GM21390 (cell line): ENCODE results near the gene RASA4B.
"Not testable (repeated sequence)": the region's sequence is repeated elsewhere in the genome, so short reads cannot be mapped to it uniquely, and the experiment has no call there.

Experiments used
- ATAC-seq: cut with Tn5 transposase; IDR thresholded peaks from one replicate; pipeline ENCODE4 v1.9.1; 2021; ENCODE audit not compliant: unreplicated experiment

The RASA4B gene

DNA sequence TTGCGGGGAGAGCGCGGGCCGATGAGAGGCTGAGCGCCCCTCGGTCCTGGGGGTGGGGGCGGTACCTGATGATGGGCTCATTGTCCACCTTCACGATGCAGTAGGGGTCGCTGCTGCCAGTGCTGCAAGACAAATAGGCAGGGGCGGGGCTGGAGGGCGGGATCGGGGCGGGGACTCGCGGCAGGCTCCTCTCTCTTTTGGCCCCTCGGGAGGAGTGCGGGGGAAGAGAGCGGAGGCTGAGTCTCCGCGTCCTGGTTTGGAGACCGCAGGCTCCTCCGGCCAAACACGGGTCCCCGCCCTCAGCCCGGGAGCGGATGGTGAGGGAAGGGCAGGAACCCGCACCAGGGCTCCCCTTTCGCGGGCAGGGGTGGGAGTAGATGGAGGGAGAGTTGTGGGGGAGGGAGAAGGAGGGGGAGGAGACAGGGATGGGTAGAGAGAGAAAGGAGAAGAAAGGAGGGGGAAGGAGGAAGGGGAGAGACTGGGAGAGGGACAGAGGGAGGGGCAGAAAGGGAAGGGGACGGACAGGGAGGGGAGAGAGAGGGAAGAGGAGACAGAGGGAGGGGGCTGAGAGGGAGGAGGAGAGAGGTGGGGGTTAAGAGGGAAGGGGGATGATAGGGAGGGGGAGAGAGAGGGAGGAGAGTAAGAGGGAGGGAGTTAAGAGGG lies 5.6 kb downstream of the RASA4B start:
- ATAC-seq, result peak; percentile 39

DNA sequence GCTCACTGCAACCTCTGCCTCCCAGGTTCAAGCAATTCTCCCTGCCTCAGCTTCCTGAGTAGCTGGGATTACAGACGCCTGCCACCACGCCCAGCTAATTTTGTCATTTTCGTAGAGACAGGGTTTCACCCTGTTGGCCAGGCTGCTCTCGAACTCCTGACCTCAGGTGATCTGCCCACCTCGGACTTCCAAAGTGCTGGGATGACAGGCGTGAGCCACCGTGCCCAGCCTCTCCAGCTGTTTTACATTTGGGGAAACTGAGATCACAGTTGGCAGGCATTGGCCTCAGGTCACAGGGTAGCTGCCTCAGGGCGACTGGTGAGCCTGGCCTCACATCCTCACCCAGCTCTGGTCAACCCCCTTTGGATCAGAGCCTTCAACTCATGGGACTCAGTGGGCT lies 7.0 kb downstream of the RASA4B start:
- ATAC-seq, result not testable (repeated sequence)

DNA sequence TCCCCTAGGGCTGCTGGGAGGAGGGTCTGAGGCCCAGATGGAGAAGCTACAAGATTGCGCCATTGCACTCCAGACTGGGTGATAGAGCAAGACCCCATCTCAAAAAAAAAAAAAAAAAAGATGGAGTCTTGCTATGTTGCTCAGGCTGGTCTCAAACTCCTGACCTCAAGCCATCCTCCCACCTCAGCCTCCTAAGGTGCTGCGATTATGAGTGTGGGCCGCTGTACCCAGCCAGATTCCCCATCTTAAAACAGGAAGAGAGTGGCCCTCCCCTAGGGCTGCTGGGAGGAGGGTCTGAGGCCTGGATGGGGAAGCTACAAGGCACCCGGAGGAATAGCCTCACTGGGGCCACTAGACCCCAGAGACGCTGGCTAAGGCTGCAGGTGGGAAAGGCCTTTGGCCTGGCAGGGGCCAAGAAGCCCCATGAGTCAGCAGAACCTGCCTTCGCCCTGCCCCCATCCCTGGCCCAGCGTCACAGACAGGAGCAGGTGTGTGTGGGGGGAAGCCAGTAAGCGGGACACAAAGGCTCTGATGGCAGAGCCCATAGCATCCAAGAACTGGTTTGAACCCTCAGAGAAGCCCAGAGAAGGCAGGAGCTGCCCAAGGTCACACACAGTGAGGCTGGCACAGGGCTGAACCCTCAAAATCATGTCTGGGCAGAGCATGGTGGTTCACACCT lies 10.0 kb downstream of the RASA4B start:
- ATAC-seq, result not testable (repeated sequence)

DNA sequence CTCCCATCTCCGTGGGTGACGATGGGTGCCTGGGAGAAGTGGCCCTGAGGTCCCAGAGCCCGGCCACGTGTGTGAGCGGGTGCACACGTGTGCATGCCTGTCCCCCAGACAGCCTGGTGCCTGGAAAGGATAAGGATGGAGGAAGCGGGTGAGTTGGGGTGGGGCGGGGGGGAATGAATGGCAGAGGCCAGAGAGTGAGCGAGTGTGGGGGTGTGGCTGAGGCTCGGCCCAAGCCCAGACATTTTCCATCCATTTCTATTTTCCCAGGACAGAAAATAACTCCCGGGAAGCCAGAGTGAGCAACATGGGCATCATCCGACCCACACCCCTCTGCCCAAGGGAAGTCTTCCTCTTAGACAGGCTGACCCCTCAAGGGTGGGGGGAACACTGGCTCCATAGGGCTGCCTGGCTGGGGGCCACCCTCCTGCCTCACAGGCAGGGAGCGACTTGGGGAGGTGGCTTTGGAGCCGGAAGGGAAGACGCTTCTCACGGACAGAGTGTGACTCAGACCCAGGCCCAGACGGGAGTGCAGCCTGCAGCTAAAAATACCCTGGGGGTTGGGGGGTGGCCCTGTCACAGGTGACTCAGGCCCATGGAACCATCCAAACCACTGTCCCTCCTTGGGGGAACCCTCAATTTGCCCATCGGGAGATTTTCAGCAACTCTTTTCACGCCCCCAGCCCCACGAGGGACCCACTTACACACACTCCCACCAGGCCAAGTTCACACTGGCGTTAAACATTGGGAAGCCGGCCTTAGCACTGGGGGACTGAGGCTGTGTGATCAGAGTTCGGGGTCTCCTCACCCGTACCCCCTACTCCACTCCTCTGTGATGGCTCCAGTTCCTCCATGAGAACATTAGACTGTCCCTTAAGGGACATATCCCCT lies 12.0 kb downstream of the RASA4B start:
- not testable (repeated sequence) for ATAC-seq

DNA sequence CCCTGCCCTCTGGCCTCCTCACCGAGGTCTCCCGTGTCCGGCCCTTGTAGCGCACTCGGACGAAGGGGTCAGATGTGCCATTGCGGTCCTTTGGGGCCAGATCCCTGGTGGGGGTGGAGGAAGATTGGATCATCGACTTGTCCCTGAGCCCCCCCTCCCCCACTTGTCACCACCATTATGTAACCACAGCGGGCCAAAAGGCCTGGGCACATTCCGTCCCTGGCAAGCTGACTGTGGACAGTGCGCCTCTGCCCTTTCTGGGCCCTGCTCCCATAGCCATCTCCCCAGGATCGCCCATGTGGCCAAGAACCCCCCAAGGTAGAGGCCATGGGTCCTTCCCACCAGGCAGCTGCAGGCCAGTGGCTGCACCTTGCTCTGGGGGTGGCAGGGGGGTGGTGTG lies 14.4 kb downstream of the RASA4B start:
- ATAC-seq, result not testable (repeated sequence)

DNA sequence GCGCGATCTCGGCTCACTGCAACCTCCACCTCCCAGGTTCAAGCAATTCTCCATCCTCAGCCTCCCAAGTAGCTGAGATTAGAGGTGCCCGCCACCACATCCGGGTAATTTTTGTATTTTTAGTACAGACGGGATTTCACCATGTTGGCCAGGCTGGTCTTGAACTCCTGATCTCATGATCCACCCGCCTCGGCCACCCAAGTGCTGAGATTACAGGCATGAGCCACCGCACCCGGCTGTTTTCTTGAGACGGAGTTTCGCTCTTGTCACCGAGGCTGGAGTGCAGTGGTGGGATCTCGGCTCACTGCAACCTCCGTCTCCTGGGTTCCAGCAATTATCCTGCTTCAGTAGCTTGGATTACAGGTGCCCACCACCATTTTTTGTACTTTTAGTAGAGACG lies 19.3 kb downstream of the RASA4B start:
- ATAC-seq, result not testable (repeated sequence)

DNA sequence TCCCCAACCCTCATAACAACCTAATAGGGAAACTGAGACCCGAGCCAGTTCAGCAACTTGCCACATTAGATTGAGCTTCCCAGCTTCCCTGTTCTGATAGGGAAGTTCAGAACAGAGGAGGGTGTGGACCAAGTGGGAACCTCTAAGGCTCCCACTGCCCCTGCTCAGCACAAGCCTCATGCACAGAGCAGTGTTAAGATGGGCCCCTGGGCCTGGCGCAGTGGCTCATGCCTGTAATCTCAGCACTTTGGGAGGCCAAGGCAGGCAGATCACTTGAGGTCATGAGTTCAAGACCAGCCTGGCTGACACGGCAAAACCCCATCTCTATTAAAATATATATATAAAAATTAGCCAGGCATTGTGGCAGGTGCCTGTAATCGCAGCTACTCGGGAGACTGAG lies 20.3 kb downstream of the RASA4B start:
- ATAC-seq, result not testable (repeated sequence)

DNA sequence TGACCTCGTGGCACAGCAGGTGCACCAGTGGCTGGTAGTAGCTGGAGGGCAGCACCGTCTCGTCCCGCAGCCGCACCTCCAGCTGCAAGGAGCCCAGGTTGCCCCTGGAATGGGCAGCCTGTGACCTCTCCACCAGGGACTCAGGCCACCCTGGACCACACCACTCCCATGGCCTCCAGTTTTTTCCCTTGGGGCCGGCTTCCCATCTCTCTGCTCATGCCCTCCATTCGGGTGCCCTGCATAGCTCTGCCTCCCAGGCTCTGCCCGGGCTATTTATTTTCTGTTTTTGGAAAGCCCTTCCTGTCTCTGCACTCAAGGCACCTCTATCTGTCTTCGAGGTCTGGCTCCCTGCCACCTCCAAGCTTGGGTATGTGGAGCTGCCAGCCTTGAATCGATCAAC lies 20.7 kb downstream of the RASA4B start:
- not testable (repeated sequence) for ATAC-seq

DNA sequence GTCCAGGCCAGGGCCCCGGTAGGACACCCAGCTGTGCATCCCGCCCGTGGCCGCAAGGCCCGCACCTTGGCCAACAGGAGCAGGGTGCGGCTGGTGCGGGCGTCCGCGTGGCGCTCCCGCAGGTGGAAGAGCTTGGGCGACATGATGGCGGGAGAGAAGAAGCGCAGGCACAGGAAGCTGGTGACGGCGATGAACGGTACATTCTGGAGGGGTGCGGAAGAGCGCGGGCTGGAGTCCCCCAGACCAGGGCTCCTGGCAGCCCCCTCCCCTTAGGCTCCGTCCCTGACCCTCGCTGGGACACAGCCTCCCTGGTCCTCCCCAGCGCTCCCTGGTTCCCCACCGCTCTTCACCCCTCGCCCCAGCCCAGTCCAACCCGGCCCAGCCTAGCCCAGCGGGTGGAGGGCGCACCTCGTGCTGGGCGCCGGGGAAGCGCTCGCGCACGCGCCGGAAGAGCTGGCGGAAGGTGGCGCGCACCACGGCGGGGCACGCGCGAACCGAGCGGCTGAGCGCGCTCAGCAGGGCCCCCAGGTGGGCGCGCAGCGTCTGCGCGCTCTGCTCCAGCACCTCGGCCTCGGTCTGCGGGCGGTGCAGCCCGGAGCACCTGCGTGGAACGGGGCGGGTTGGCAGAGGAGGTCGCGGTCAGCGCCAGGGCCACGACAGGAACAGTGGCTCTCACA lies 23.0 kb downstream of the RASA4B start:
- peak; percentile 71 for ATAC-seq

DNA sequence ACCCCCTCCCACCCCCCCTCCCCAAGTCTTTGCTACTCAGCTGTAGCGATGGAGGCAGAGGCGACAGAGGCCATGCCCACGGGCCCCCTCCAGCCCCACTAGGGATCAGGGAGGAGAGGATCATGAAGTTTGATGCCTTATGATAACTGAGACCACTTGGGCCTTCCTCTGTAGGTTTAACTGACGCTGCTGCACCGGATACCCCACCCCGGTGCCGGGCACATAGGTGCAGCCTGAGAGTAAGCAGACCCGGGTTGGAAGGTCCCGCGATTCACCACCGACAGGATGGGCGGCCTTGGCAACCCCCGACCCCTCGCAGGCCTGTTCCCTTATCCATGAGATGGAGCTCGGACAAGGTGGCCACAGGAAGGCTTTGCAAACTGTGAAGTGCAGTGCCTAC lies 23.6 kb downstream of the RASA4B start:
- peak; percentile 6 for ATAC-seq

DNA sequence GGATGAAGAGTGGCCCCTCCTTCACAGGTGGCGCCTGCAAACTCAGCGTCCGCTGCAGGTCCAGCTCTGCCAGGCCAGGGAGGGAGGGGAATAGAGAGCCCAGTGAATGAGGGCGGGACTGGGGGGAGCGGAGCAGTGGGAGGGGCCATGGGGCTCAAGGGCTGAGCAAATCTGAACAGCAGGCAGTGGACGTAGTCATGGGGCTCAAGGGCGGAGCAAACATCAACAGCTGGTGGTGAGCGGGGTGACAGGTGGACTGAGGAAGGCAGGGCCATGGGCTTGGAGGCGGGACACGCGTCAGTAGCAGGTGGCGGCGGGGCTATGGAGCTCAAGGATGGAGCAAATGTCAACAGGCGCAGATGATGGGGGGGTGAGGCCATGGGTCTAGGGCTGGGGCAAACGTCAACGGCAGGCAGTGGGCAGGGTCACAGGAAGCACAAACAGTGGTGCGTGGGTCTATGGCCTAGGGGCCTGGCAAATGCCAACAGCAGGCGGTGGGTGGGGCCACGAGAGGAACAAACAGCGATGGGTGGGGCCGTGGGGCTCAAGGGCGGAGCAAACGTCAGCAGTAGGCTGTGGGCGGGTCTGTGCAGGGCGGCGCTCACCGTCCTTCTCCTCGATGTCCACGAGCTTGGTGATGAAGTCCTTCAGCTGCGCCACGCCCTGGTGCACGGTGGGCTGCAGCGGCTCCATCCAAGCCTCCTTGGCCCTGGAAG lies 24.2 kb downstream of the RASA4B start:
- peak; percentile 40 for ATAC-seq

DNA sequence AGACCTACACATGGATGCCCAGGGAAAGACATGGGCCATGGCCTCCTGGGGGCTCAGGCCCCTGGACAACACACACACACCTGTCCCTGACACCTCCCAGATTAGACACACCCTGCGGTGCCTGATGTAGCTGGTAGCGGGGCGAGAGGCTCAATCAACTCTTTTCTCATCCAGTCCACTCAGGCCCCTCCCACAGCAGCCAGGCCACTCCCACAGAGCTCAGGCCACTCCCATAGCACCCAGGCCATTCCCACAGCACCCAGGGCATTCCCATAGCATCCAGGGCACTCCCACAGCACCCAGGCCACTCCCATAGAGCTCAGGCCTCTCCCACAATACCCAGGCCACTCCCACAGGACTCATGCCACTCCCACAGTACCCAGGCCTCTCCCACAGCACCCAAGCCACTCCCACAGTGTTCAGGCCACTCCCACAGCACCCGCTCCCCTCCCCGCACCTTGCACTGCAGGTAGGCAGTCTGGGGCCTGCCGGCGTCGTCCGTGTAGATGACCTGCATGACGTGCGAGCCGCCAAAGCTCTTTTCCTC lies 27.0 kb downstream of the RASA4B start:
- ATAC-seq, result peak; percentile 44

DNA sequence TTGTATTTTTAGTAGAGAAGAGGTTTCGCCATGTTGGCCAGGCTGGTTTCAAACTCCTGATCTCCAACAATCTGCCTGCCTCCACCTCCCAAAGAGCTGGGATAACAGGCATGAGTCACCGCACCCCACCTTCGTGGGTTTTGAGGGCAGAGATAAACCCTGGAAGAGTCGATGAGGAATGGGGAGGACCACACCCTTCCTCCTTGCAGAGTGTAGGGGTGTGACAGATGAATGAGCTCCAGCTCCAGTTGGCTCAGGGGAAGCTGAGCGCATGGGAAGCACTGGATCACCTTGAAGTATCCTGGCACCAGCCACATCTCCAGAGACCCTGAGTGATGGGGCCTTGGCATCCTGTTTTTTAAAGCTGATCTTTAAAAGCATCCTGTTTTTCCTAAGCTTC lies 33.3 kb downstream of the RASA4B start:
- ATAC-seq, result not testable (repeated sequence)

DNA sequence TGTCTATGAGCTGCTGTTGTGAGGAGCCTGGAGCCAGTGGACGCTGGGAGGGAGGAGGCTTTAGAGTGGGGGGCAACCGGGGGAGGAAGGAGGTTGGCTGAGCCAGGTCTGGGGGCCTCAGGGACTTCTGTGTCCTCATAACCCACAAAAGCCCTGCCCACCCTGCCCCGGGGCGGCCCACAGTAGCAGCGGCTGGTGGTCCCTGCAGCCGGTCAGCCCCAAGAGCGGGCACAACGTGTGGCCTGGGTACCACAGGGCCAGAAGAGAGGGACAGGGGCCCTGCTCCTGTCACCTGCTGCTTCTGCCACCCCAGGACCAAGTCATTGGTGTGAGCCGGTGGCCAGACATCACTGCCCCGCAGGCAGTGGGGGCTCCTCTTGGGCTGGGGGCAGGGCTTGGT lies 35.6 kb downstream of the RASA4B start:
- ATAC-seq, result not testable (repeated sequence)

DNA sequence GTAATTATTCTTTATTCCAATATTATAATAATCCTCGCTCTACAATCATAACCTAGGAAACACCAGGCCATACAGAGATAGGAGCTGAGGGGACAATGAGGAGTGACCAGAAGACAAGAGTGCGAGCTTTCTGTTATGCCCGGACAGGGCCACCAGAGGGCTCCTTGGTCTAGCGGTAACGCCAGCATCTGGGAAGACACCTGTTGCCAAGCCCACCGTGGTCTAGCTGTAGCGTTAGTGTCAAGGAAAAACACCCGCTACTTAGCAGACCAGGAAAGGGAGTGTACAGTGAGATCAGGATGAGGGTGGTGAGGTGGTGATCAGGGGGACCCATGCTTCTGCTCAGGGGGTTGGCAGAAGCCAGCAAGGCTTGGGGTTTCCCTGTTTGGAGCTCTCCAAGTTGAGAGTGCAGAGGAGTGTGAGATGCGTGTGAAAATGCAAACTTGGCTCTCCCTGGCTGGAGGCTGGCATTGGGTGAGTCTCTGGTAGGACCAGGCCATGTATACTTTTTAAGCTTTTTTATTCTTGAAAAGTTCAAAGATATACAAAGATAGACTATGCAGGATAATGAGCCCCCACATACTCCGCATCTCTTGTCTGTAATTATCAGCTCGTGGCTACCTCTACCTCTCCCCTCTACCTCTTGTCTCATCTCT lies 37.5 kb downstream of the RASA4B start:
- not testable (repeated sequence) for ATAC-seq

DNA sequence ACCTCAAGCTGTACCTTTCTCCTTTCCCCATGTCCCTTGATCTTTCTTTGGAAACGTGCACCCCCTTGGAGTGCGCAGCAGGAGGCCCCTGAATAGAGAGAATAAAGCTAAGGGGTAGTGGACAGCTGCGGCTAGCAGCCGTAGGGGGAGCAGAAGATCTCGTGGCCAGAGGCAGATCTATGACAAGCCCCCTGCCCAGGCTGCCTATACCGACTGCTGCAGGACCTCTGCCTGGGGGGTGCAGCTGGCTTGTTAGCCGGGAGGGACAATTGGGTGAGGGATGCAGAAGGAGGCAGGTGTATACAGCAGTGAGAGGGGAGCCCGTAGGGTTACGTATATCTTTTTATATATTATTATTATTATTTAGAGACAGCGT lies 38.4 kb downstream of the RASA4B start:
- ATAC-seq, result peak; percentile 32

DNA sequence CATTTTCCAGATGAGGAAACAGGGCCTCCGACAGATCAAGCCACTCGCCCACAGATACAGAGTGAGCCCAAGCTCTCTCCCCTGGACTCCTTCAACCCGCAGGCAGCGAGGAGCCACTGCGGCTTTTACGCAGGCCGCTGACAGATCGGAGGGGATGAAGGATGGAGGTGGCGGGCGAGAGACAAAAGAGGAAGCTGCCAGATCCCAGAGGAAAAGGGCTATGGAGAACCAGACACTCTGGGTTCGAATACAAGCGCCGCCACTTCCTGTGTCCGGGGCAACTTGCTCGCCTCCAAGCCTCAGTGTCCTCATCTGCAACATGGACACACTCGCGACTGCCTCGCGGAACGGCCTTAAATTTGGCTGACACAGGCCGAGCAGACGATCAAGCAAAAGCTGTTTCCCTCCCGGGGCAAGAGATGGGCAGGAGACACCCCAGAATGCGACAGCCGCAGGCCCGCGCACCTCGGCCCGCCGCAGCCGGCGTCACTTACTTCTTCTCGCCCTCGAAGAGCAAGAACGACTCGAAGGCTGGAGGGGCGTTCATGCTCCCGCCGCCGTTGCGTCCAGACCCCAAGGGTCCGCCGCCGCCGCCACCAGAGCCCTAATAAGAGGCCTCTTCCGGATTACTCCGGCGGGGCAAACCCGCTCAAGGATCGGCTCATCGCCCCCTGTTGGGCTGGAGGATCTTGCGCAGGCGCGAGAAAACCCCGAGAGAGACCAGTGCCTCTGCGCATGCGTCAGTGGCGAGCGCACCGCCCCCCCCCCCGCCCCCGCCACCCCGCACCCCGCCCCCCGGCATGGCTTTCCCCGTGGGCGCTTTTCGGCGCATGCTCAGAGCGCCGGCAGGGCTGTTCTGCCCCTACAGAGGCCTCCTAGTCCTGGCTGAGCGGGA lies 39.0 kb downstream of the RASA4B start, which contains the start of gene POLR2J:
TSS of gene POLR2J (minus strand) at position 609 of the 895 bp plus-strand sequence. CDS start at position 547, 62 bp downstream.
- peak; percentile 81 for ATAC-seq

DNA sequence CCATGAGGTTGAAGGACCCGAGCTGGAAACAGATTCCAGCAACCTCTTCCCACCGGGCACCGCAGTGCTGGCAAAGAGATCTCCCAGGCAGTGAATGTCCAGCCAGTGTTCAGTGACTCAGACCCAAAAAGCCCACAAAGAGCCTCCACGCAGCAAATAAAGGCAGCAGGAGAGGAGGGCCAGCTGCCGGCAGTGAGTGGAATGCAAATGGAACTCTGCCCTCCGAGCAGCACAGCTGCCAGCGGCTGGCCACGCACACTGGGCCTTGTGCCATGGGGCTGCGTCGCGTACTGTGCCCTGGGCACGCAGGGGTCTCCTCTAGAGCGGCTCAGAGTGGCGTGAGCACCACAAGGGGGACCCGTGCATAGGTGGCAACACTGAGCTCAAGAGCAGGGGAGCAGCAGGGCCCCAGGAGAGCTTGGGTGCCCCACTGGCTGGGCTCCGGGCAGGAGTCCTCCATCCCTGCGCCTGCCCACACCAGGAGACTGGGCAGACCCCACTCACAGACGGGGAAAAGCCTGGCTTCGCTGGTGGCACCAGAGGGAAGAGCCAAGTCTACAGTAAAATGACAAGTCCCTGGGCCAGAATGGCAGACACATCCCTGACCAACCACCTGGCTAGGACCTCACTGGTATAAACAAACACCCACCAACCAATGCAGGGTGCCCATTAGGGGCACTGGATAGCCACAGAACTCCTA lies 42.7 kb downstream of the RASA4B start:
- ATAC-seq, result not testable (repeated sequence)
